ENCODE results near the gene TRAF3. TPM values are rescaled to one million over a fixed set of nuclear protein-coding genes. Genes with fewer than 3 reads are reported as not detected.

TRAF3 gene, protein sequence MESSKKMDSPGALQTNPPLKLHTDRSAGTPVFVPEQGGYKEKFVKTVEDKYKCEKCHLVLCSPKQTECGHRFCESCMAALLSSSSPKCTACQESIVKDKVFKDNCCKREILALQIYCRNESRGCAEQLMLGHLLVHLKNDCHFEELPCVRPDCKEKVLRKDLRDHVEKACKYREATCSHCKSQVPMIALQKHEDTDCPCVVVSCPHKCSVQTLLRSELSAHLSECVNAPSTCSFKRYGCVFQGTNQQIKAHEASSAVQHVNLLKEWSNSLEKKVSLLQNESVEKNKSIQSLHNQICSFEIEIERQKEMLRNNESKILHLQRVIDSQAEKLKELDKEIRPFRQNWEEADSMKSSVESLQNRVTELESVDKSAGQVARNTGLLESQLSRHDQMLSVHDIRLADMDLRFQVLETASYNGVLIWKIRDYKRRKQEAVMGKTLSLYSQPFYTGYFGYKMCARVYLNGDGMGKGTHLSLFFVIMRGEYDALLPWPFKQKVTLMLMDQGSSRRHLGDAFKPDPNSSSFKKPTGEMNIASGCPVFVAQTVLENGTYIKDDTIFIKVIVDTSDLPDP
- total RNA-seq (2021; fragmentation: NEBNext Ultra II Directional; extraction: Animal tissue kit (Norgen Biotek cat#: 25700)), result 10 to 100 TPM; 19.9 to 28.8 (median 22.6) TPM
- long read RNA-seq, full-length matches to known transcripts, result 5 of 13 reads
- long read RNA-seq, partial matches to known transcripts, result 2 of 13 reads
- long read RNA-seq, other reads (novel, unspliced or antisense), result 6 of 13 reads

DNA sequence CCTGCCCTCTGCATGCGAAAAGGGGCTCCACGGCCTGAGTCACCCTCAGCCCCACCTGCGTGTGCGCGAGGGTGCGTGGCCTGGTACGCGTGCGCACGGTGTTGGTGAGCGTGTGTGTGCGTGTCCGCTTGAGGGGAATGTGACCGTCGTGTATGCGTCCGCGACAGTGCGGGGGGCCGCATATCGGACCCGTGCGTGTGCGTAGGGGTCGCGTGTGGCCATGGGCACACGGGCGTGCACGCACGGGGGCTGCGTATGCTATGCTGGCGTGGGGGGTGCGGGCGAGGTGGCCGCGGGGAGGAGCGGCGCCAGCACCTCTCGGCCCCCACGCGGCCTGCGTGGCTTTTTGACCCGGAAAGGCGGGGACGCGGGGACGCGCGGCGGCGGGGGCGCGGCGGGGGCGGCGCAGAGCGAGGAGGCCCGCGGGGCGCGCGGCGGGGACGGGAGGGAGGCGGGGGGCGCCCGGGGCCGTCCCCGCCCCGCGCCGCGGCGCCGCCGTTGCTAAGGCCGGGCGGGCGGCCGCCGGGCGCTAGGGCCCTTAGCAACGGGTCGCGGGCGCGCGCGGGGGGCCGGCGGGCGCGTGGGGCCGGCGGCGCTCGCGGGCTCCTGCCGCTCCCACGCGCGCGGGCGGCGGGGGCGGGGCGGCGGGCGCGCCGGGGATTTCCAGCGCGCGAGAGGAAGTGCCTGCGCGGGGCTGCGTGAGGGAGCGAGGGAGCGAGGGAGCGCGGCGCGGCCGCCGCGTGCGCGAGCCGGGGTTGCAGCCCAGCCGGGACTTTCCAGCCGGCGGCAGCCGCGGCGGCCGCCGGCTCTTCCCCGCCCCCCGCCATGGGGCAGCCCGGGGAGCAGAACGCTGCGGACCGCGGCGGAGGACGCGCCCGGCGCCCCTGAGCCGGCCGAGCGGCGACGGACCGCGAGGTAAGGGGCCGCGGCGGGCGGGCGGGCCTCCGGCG is at the start of gene TRAF3:
Gene TRAF3, plus strand, starts transcription at position 689 of the 950 bp plus-strand sequence. CDS start 92,753 bp downstream, outside the sequence.
- Mint-ChIP-seq H3K9me3 (no peaks in the 10 kb centered on the region), H3K36me3 (ENCODE audit: low read depth) (peaks cover 5% of the 10 kb centered on the region; the same call in 1 of the 2 replicates), H3K27ac (peak within 1 kb of the TSS; percentile 81), H3K4me1 (ENCODE audit: low read depth) (peaks cover 49% of the 10 kb centered on the region), H3K4me3 (peak within 1 kb of the TSS; percentile 89), H3K27me3 (ENCODE audit: insufficient read depth) (no peaks in the 10 kb centered on the region; the same call in 1 of the 2 replicates)
- DNase-seq, result peak; percentile 47
- TF ChIP-seq CTCF (IDR thresholded peaks at IDR 0.05), result no peak

- no peak for DNase-seq
- peaks cover 2% of the 10 kb centered on the region for H3K27me3 Mint-ChIP-seq (ENCODE audit: insufficient read depth)
- H3K36me3 Mint-ChIP-seq (ENCODE audit: low read depth), result peaks cover 32% of the 10 kb centered on the region
- H3K4me1 Mint-ChIP-seq (ENCODE audit: low read depth), result no peaks in the 10 kb centered on the region
- H3K27ac Mint-ChIP-seq, result no peak overlapping the region
- H3K4me3 Mint-ChIP-seq, result no peak overlapping the region
- no peaks in the 10 kb centered on the region for H3K9me3 Mint-ChIP-seq
- TF ChIP-seq CTCF (IDR thresholded peaks at IDR 0.05), result no peak
Measured at GRCh38 chr14:102728501-102728900, 48.7 kb upstream of the TRAF3 start.

DNA sequence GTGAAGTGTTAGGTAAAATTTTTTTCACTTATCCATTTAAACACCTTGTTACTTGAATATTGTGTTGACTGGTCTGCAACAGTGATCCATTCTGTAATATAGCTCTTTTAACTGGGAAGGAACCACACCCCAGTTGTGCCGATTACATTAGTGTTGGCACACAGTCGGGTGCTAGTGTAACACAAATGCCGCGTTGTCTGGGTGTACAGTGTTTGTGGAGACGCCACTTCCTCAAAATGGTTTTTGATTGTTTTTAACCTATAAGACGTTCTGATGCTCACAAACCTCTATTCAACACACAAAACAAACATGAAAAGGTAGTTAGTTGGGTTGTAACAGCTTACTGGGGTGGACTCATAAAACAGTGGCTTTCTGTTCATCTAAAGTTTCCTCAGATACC is 48.0 kb upstream of the TRAF3 start:
- peaks cover 2% of the 10 kb centered on the region for H3K27me3 Mint-ChIP-seq (ENCODE audit: insufficient read depth)
- H3K4me1 Mint-ChIP-seq (ENCODE audit: low read depth), result no peaks in the 10 kb centered on the region
- H3K9me3 Mint-ChIP-seq, result no peaks in the 10 kb centered on the region
- H3K36me3 Mint-ChIP-seq (ENCODE audit: low read depth), result peaks cover 27% of the 10 kb centered on the region
- no peak overlapping the region for H3K4me3 Mint-ChIP-seq
- no peak overlapping the region for H3K27ac Mint-ChIP-seq
- no peak for DNase-seq
- no peak for TF ChIP-seq CTCF (IDR thresholded peaks at IDR 0.05)

DNA sequence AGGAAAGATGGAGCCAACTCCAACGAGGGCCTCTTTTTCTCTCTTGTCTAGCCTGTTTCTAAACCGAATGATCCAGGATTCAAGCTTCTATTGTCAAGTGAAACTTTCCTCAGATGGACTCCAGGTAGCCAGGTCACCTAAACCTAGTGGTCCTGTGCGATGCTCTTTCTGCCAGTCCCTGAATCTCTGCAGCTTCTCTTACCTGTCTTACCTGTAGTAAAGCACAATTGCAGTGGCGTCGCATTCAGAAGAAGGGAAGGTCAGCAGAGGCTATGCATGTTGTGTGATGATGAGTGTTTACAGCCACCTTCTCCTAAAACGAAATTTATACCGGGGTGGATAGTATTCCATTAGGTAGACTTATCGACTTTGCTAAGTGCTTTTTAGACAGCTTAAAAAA is 47.4 kb upstream of the TRAF3 start:
- no peak overlapping the region for H3K27ac Mint-ChIP-seq
- peaks cover 30% of the 10 kb centered on the region for H3K36me3 Mint-ChIP-seq (ENCODE audit: low read depth)
- H3K9me3 Mint-ChIP-seq, result no peaks in the 10 kb centered on the region
- peaks cover 2% of the 10 kb centered on the region for H3K27me3 Mint-ChIP-seq (ENCODE audit: insufficient read depth)
- H3K4me1 Mint-ChIP-seq (ENCODE audit: low read depth), result no peaks in the 10 kb centered on the region
- DNase-seq, result no peak
- TF ChIP-seq CTCF (IDR thresholded peaks at IDR 0.05), result no peak
- no peak overlapping the region for H3K4me3 Mint-ChIP-seq
